Lower leg skin (tissue), 4 donors: ENCODE results near the gene ACKR2. TPM values are rescaled to one million over a fixed set of nuclear protein-coding genes. Genes with fewer than 3 reads are reported as not detected.

Experiments
- DNase-seq, 2 donors: peaks; one replicate each; pipeline ENCODE4 v3.0.0-alpha.2; 2019; ENCODE audit warnings: low spot score in 2 of 2
- H3K4me3 ChIP-seq: fragments of 200-600 bp; sonication (generic); 2 replicates; pipeline ENCODE4 v1.5.1; 2017; ENCODE audit warnings: mild to moderate bottlenecking, low read depth; ENCODE audit not compliant: poor library complexity, severe bottlenecking
- POLR2A ChIP-seq, 2 donors: fragments of 450-650 bp; IDR thresholded peaks; one replicate each; pipeline ENCODE4 v1.6.1; 2016 to 2017; ENCODE audit warnings: antibody characterized with exemption in 2 of 2, mild to moderate bottlenecking in 1 of 2, moderate library complexity in 1 of 2
- WGBS, 2 donors: methylation state at CpG; one replicate each; pipeline ENCODE4 v1.1.5; 2018; 5-methylcytosine and 5-hydroxymethylcytosine counted together
- intact Hi-C: fragments of 100-400 bp; cut with DNase I; formaldehyde crosslinking; loops from one replicate; pipeline ENCODE4 v1.15.0; 2023; ENCODE audit warnings: low total_unique reads
- total RNA-seq, 4 donors: library from RNA; depleted of rRNA; stranded (reverse); fragments of >200 nt; gene quantifications; one replicate each; pipeline ENCODE4 v1.1.0, GENCODE V29; 2016
- TF ChIP-seq, protein P1 (sequence below), 3 donors: fragments of 450-650 bp; IDR thresholded peaks; one replicate each; pipeline ENCODE4 v1.5.1; 2016; ENCODE audit warnings: antibody characterized with exemption in 3 of 3, mild to moderate bottlenecking in 3 of 3, moderate library complexity in 2 of 3

The ACKR2 gene
- total RNA-seq, 4 donors from 2014 or later, result 3.7 to 6.3 (median 4.5) TPM

DNA sequence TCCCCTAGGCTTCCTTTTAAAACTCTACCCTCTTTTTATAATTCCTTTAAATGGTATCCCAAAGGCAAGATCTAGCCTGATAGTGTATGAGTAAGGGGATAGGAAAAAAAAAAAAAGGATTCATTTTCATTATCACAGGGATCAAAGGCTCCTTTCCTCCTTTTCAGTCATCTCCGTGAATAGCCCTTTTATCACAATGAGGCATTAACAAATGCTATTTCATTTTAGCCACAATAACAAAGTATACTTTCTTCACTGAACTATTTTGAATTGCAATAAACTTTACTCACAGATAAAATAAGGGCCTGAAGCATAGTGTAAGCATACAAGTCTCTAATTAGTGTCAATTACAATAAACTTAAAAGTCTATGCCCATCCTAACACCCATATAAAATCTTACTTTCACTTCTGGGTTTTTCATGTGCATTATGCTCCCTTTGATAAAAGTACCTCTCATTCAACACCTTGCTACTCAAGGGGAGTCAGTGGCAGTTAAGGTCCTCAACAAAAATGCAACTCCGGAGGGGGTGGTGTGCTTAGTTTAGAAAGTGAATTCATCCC is 13.5 kb upstream of the ACKR2 start:
- DNase-seq, result no peak
- 87% methylated on average over 2 of the region's 2 CpGs for WGBS, 2 donors

DNA sequence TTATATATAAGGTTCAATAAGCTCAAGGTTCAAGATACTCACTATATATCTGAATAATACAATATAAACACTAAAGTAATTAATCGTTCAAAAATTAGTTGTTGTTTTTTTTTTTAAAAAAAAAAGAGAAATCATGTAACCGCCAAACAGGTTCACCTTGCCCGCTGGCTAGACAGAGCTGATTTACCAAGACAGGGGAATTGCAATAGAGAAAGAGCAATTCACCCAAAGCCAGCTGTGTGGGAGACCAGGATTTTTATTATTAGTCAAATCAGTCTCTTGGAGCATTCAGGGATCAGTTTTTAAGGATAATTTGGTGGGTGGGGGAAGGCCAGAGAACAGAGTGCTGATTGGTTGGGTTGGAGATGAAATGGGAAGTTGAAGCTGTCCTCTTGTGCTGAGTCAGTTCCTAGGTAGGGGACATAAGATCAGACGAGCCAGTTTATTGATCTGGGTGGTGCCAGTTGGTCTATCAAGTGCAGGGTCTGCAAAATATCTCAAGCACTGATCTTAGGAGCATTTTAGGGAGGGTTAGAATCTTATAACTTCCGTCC is 12.8 kb upstream of the ACKR2 start:
- DNase-seq, result no peak
- intact Hi-C loops, result no loop called here
- TF ChIP-seq POLR2A (IDR thresholded peaks at IDR 0.05), result no peak
- no peak overlapping the region for H3K4me3 ChIP-seq
- WGBS, 2 donors, result 90 to 93% methylated on average over 4 of the region's 5 CpGs

More for the DNA sequence above, 13.5 kb upstream of the ACKR2 start:
- no peak overlapping the region for H3K4me3 ChIP-seq
- intact Hi-C loops, result no loop called here
- TF ChIP-seq, protein P1, sequence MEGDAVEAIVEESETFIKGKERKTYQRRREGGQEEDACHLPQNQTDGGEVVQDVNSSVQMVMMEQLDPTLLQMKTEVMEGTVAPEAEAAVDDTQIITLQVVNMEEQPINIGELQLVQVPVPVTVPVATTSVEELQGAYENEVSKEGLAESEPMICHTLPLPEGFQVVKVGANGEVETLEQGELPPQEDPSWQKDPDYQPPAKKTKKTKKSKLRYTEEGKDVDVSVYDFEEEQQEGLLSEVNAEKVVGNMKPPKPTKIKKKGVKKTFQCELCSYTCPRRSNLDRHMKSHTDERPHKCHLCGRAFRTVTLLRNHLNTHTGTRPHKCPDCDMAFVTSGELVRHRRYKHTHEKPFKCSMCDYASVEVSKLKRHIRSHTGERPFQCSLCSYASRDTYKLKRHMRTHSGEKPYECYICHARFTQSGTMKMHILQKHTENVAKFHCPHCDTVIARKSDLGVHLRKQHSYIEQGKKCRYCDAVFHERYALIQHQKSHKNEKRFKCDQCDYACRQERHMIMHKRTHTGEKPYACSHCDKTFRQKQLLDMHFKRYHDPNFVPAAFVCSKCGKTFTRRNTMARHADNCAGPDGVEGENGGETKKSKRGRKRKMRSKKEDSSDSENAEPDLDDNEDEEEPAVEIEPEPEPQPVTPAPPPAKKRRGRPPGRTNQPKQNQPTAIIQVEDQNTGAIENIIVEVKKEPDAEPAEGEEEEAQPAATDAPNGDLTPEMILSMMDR (IDR thresholded peaks at IDR 0.05), result no peak
- TF ChIP-seq POLR2A (IDR thresholded peaks at IDR 0.05), result no peak

DNA sequence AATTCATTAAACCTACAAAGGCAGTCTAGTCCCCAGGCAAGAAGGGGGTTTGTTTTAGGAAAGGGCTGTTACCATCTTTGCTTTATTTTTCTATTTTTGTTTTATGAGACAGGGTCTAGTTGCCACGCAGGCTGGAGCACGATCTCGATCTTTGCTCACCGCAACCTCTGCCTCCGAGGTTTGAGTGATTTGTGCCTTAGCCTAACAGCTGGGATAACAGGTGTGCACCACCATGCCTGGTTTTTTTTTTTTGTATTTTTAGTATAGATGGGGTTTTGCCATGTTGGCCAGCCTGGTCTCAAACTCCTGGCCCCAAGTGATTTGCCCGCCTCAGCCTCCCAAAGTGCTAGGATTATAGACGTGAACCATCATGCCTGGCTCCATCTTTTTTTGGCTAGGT is 9.9 kb upstream of the ACKR2 start:
- intact Hi-C loops, result no loop called here
- 81 to 82% methylated on average over 7 of the region's 7 CpGs for WGBS, 2 donors
- no peak overlapping the region for H3K4me3 ChIP-seq
- TF ChIP-seq, protein P1 (IDR thresholded peaks at IDR 0.05), result no peak
- TF ChIP-seq POLR2A (IDR thresholded peaks at IDR 0.05), result no peak
- DNase-seq, result no peak

DNA sequence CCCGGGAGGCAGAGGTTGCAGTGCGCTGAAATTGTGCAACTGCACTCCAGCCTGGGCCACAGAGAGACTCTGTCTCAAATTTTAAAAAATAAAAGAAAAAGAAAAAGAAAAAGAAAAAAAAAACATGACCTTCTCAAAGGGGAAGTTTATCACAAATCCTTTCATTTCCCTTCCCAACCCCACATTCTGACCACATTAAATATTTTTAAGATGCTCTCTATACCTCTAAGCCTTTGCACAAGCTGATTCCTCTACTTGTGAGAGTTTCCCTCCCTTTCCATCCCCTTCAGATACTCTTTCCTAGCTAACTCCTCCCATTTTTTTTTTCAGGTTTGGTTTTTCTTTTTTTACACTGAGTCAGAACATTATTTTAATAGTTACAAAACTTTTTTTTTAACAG is 9.0 kb upstream of the ACKR2 start:
- no peak overlapping the region for H3K4me3 ChIP-seq
- 86 to 93% methylated on average over 2 of the region's 2 CpGs for WGBS, 2 donors
- TF ChIP-seq, protein P1 (IDR thresholded peaks at IDR 0.05), result no peak
- TF ChIP-seq POLR2A (IDR thresholded peaks at IDR 0.05), result no peak
- intact Hi-C loops, result no loop called here
- DNase-seq, result no peak

DNA sequence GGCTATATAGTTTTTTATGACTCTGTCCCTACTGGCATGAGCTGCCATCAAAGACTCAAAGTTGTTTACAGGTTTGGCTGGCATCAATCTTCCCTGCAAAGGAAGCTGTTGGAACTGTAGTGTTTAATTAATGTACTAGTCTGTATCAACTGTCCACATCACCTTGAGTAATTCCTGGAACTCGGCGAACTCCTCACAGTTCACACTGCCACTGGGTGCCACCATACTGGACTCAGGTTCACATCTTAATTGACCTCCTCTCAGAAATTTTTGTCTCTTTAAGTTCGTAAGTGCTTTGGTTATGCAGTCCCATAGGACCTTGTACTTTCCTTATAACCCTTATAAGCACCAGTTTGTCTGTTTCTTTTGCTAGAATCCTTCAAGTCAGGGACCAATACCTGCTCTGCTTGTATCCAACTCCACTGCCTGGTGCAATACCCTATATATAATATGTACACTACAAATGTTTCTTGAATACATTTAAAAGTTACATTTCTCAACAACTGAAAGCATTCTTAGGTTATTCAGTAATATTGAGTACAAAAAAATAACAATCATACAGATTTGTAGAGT is 8.1 kb upstream of the ACKR2 start:
- TF ChIP-seq, protein P1 (IDR thresholded peaks at IDR 0.05), result no peak
- no peak for TF ChIP-seq POLR2A (IDR thresholded peaks at IDR 0.05)
- intact Hi-C loops, result no loop called here
- DNase-seq, result no peak
- 79 to 84% methylated on average over 3 of the region's 3 CpGs for WGBS, 2 donors
- H3K4me3 ChIP-seq, result no peak overlapping the region

DNA sequence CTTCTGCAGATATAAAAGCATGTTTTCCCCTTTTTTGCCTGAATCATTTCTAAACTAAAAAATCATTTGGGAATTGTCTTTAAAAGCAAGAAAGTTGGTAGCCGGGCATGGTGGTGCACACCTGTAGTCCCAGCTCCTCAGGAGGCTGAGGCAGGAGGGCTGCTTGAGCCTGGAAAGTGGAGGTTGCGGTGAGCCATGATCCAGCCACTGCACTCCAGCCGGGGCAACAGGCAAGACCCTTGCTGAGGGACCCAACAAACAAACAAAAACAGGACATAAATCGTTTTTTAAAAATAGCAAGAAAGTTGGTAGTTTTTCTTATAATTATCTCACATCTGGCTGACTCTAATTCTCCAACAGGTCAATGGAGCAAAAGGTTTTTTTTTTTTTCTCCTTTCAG is 7.5 kb upstream of the ACKR2 start:
- no peak for DNase-seq
- intact Hi-C loops, result no loop called here
- 90 to 93% methylated on average over 4 of the region's 4 CpGs for WGBS, 2 donors
- H3K4me3 ChIP-seq, result no peak overlapping the region
- no peak for TF ChIP-seq POLR2A (IDR thresholded peaks at IDR 0.05)
- TF ChIP-seq, protein P1 (IDR thresholded peaks at IDR 0.05), result no peak
